ENCODE data around the gene ELOVL6. TPM values are rescaled to one million over a fixed set of nuclear protein-coding genes. Genes with fewer than 3 reads are reported as not detected.

The ELOVL6 gene
- total RNA-seq, 1 donor from 2014 or later, result 3.6 TPM

GRCh38 chr4:110181890-110182289 is 16.5 kb downstream of the ELOVL6 start:
- H3K36me3 ChIP-seq, result no peaks in the 10 kb centered on the region
- H3K27ac ChIP-seq, result no peak overlapping the region
- no peaks in the 10 kb centered on the region for H3K27me3 ChIP-seq (ENCODE audit: low read depth)
- DNase-seq (no peak), ATAC-seq (no peak)
- no peak for TF ChIP-seq CTCF (IDR thresholded peaks at IDR 0.05)
- H3K4me3 ChIP-seq, result no peak overlapping the region
- no peaks in the 10 kb centered on the region for H3K4me1 ChIP-seq
- intact Hi-C loops (cut with DNase I), result no loop called here
- no peaks in the 10 kb centered on the region for H3K9me3 ChIP-seq

GRCh38 chr4:110175634-110176033 is 22.8 kb downstream of the ELOVL6 start:
- Histone ChIP-seq H3K4me3 (no peak overlapping the region), H3K4me1 (no peaks in the 10 kb centered on the region), H3K36me3 (no peaks in the 10 kb centered on the region), H3K27me3 (ENCODE audit: low read depth) (no peaks in the 10 kb centered on the region), H3K9me3 (no peaks in the 10 kb centered on the region), H3K27ac (no peak overlapping the region)
- DNase-seq, result no peak
- ATAC-seq, result no peak
- intact Hi-C loops (cut with DNase I), result no loop called here
- TF ChIP-seq CTCF (IDR thresholded peaks at IDR 0.05), result no peak

- ATAC-seq, result peak in 1 of 2 donors; percentile 53
- H3K27me3 ChIP-seq (ENCODE audit: low read depth), result no peaks in the 10 kb centered on the region
- H3K9me3 ChIP-seq, result no peaks in the 10 kb centered on the region
Measured at GRCh38 chr4:110172972-110173371, 25.4 kb downstream of the ELOVL6 start.

GRCh38 chr4:110171971-110172370 is 26.4 kb downstream of the ELOVL6 start:
- ATAC-seq (no peak), DNase-seq (no peak)
- no peak for TF ChIP-seq CTCF (IDR thresholded peaks at IDR 0.05)
- Histone ChIP-seq H3K27me3 (ENCODE audit: low read depth) (no peaks in the 10 kb centered on the region), H3K9me3 (no peaks in the 10 kb centered on the region), H3K36me3 (no peaks in the 10 kb centered on the region), H3K4me3 (no peak overlapping the region), H3K4me1 (no peaks in the 10 kb centered on the region), H3K27ac (no peak overlapping the region)
- intact Hi-C loops (cut with DNase I), result no loop called here

More at GRCh38 chr4:110172972-110173371, 25.4 kb downstream of the ELOVL6 start:
- no peaks in the 10 kb centered on the region for H3K4me1 ChIP-seq
- no peak overlapping the region for H3K27ac ChIP-seq
- no peak overlapping the region for H3K4me3 ChIP-seq
- no peaks in the 10 kb centered on the region for H3K36me3 ChIP-seq
- TF ChIP-seq CTCF (IDR thresholded peaks at IDR 0.05), result no peak
- DNase-seq, result no peak
- intact Hi-C loops (cut with DNase I), result no loop called here

GRCh38 chr4:110170861-110171260 is 27.6 kb downstream of the ELOVL6 start:
- no peaks in the 10 kb centered on the region for H3K36me3 ChIP-seq
- ATAC-seq (no peak), DNase-seq (no peak)
- no peak overlapping the region for H3K4me3 ChIP-seq
- intact Hi-C loops (cut with DNase I), result no loop called here
- H3K4me1 ChIP-seq, result no peaks in the 10 kb centered on the region
- no peaks in the 10 kb centered on the region for H3K27me3 ChIP-seq (ENCODE audit: low read depth)
- H3K27ac ChIP-seq, result no peak overlapping the region
- no peaks in the 10 kb centered on the region for H3K9me3 ChIP-seq
- TF ChIP-seq CTCF (IDR thresholded peaks at IDR 0.05), result no peak
